K562 (cell line): ENCODE measurements around the gene LRRC47. TPM values are rescaled to one million over a fixed set of nuclear protein-coding genes. Genes with fewer than 3 reads are reported as not detected.

Experiments
- CBX8 ChIP-seq: fragments of 200-600 bp; sonication (generic); IDR thresholded peaks from 2 replicates; pipeline ENCODE4 v1.6.1; 2012; ENCODE audit warnings: borderline replicate concordance, mixed run types, low read depth, mild to moderate bottlenecking, moderate library complexity, mixed read lengths, low read length, control low read depth, inconsistent platforms; ENCODE audit not compliant: poor library complexity, severe bottlenecking; ENCODE audit errors: extremely low read depth
- EP400 ChIP-seq: fragments of 450-650 bp; IDR thresholded peaks from 2 replicates; pipeline ENCODE4 v1.6.1; 2017; ENCODE audit warnings: antibody characterized with exemption, mild to moderate bottlenecking, moderate library complexity
- GATAD2A ChIP-seq: fragments of 450-650 bp; IDR thresholded peaks from 2 replicates; pipeline ENCODE4 v1.6.1; 2017
- HMGXB4 ChIP-seq: sonication (generic); formaldehyde crosslinking; IDR thresholded peaks from 2 replicates; pipeline ENCODE4 v1.8.1; 2023; ENCODE audit warnings: mild to moderate bottlenecking, missing genetic modification reagents
- MTF1 ChIP-seq: fragments of 250-450 bp; sonication (Bioruptor Pico); IDR thresholded peaks from 2 replicates; pipeline ENCODE4 v1.9.0; 2021; ENCODE audit warnings: moderate library complexity, mild to moderate bottlenecking, inconsistent platforms, borderline replicate concordance
- MXD1 ChIP-seq: fragments of 250-450 bp; sonication (Bioruptor Pico); IDR thresholded peaks from 2 replicates; pipeline ENCODE4 v1.8.0; 2021; ENCODE audit warnings: borderline replicate concordance, mild to moderate bottlenecking, moderate library complexity; ENCODE audit not compliant: poor library complexity, severe bottlenecking
- NKRF ChIP-seq: fragments of 450-650 bp; IDR thresholded peaks from 2 replicates; pipeline ENCODE4 v1.6.1; 2016; ENCODE audit warnings: borderline replicate concordance
- NR4A1 ChIP-seq, 2 experiments: fragments of 250-450 bp in 1 of 2; fragments of 450-650 bp in 1 of 2; sonication (Bioruptor Pico) in 1 of 2; IDR thresholded peaks; 2 replicates each; pipeline versions ENCODE4 v1.4.0 to v1.6.1; 2016 to 2020; ENCODE audit warnings: mild to moderate bottlenecking in 2 of 2, missing compliant biosample characterization in 1 of 2, missing genetic modification characterization in 1 of 2, moderate library complexity in 1 of 2
- PBX2 ChIP-seq, 2 experiments: IDR thresholded peaks in 1 of 2; conservative IDR thresholded peaks in 1 of 2; 2 replicates each; pipeline ENCODE4 v1.6.1; 2016; ENCODE audit warnings: low read depth in 2 of 2, mild to moderate bottlenecking in 1 of 2, missing compliant biosample characterization in 1 of 2, missing genetic modification characterization in 1 of 2, moderate library complexity in 1 of 2
- PCBP1 ChIP-seq: fragments of 200-400 bp; formaldehyde crosslinking; IDR thresholded peaks from 2 replicates; pipeline ENCODE4 v1.6.1; 2018; ENCODE audit warnings: mild to moderate bottlenecking, low read depth, low read length; ENCODE audit not compliant: poor library complexity, severe bottlenecking
- SAFB ChIP-seq: fragments of 200-400 bp; formaldehyde crosslinking; IDR thresholded peaks from 2 replicates; pipeline ENCODE4 v1.6.1; 2017; ENCODE audit warnings: low read depth, low read length, borderline replicate concordance
- SLC30A9 ChIP-seq: fragments of 250-450 bp; sonication (Bioruptor Pico); IDR thresholded peaks from 2 replicates; pipeline ENCODE4 v1.8.0; 2022; ENCODE audit warnings: mild to moderate bottlenecking, moderate library complexity
- SMARCA4 ChIP-seq: fragments of 450-650 bp; IDR thresholded peaks from 2 replicates; pipeline ENCODE4 v1.6.1; 2016
- ZNF280B ChIP-seq: fragments of 250-450 bp; sonication (Bioruptor Pico); IDR thresholded peaks from 2 replicates; pipeline ENCODE4 v1.5.1; 2021; ENCODE audit warnings: mild to moderate bottlenecking
- ZNF41 ChIP-seq: fragments of 250-450 bp; sonication (Bioruptor Pico); conservative IDR thresholded peaks from 2 replicates; pipeline ENCODE4 v1.4.0; 2020; ENCODE audit warnings: mild to moderate bottlenecking
- ZNF436 ChIP-seq: fragments of 250-450, 450-650 bp; sonication (Bioruptor Pico); formaldehyde crosslinking; IDR thresholded peaks from 2 replicates; pipeline ENCODE4 v1.7.0; 2020; ENCODE audit warnings: mild to moderate bottlenecking
- ZNF589 ChIP-seq: fragments of 200-800 bp; sonication (Bioruptor generic); IDR thresholded peaks from 2 replicates; pipeline ENCODE4 v1.6.1; 2016; ENCODE audit warnings: low read depth, missing genetic modification characterization, missing compliant biosample characterization
- polyA plus RNA-seq, 8 experiments: library from polyadenylated mRNA; depleted of rRNA in 4 of 8; stranded (reverse) in 5 of 8; unstranded in 3 of 8; fragments of >200 nt; fragmentation: Nextera tagmentation in 2 of 8; fragmentation: Illumina TruSeq in 1 of 8; extraction: Ambion mirVana in 2 of 8; extraction: Trizol in 1 of 8; gene quantifications; 2 replicates each; pipeline versions ENCODE4 v1.2.1 to v1.2.3, GENCODE V29; 2011 to 2014; ENCODE audit warnings: inconsistent platforms in 1 of 8, missing spikeins in 1 of 8
- total RNA-seq, 7 experiments: library from RNA; depleted of rRNA in 6 of 7; stranded (reverse); fragments of >200 nt in 6 of 7; fragmentation: Illumina TruSeq in 2 of 7; extraction: Trizol in 2 of 7; gene quantifications; 2 replicates each; pipeline versions ENCODE4 v1.2.1 to v1.2.3, GENCODE V29; 2011 to 2021; ENCODE audit warnings: low replicate concordance in 1 of 7

The LRRC47 gene
- total and polyA plus RNA-seq, 9 of the 15 experiments (the other 6 are each of a cell fraction or from before 2014, with no cell fraction given): 4.6 to 68.0 (median 35.9) TPM

GRCh38 chr1:3803905-3804626 lies 7.8 kb upstream of the LRRC47 start (continued):
- TF ChIP-seq PBX2 (CRISPR knock-in tag; IDR thresholded peaks at IDR 0.05; ENCODE audit: low read depth) (no peak), PBX2 (tag; conservative IDR thresholded peaks at IDR 0.05; ENCODE audit: low read depth) (peak; percentile 8; the same call in 1 of the 2 replicates), CBX8 (no peak), HMGXB4 (CRISPR knock-in tag) (no peak), PCBP1 (no peak), EP400 (peak; percentile 17; the same call in 1 of the 2 replicates), MXD1 (CRISPR knock-in tag) (no peak), ZNF41 (CRISPR knock-in tag) (no peak), ZNF589 (CRISPR knock-in tag) (peak; percentile 94), SLC30A9 (no peak), NR4A1 (CRISPR knock-in tag; IDR thresholded peaks at IDR 0.05) (no peak), NR4A1 (tag; IDR thresholded peaks at IDR 0.05) (peak; percentile 66; the same call in 1 of the 2 replicates), SMARCA4 (peak; percentile 45; the same call in 1 of the 2 replicates), ZNF280B (CRISPR knock-in tag) (no peak), GATAD2A (0 out of 2 replicates have a peak, but pooled peaks have one; percentile 53), MTF1 (CRISPR knock-in tag) (no peak), NKRF (no peak; the same call in 1 of the 2 replicates), ZNF436 (CRISPR knock-in tag) (no peak), SAFB (no peak)
